ENCODE data around the gene VAMP3. TPM values are rescaled to one million over a fixed set of nuclear protein-coding genes. Genes with fewer than 3 reads are reported as not detected.

VAMP3 gene
- total RNA-seq, 4 donors from 2014 or later, result 81.1 to 91.8 (median 85.5) TPM

DNA sequence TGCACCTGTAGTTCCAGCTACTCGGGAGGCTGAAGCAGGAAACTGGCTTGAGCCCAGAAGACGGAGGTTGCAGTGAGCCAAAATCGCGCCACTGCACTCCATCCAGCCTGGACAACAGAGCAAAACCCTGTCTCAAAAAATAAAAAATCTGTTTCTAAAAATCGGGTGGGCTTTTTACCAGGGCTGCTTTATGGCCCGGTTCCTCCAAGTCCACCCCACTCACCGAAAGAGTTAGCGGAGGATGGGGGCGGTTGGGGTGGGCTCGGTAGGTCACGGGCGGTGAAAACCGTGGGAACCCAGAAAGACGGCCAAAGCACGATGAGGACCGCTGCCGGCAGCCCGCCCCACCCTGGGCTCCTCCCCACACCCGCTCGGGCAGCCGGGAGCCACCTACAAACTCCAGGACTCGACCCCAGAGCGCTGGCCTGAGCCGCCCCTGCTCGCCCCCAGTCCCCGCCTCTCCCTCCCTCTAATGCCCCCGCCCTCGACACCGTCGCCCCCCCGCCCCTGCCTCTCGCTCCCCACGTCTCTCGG, 12.1 kb downstream of the VAMP3 start:
- Histone ChIP-seq H3K27ac (peak overlapping the region; percentile 86 to 92 (median 90)), H3K36me3 (peaks cover 0 to 26% (median 9%) of the 10 kb centered on the region in 4 donors)
- in situ Hi-C loops (cut with MboI; ENCODE audit: low pct_ligation_motif_present in 1 of 4, low pct_unique_long_range_greater_than_20kb in 1 of 4, low sequenced_read_pairs in 3 of 4), result no loop called here

DNA sequence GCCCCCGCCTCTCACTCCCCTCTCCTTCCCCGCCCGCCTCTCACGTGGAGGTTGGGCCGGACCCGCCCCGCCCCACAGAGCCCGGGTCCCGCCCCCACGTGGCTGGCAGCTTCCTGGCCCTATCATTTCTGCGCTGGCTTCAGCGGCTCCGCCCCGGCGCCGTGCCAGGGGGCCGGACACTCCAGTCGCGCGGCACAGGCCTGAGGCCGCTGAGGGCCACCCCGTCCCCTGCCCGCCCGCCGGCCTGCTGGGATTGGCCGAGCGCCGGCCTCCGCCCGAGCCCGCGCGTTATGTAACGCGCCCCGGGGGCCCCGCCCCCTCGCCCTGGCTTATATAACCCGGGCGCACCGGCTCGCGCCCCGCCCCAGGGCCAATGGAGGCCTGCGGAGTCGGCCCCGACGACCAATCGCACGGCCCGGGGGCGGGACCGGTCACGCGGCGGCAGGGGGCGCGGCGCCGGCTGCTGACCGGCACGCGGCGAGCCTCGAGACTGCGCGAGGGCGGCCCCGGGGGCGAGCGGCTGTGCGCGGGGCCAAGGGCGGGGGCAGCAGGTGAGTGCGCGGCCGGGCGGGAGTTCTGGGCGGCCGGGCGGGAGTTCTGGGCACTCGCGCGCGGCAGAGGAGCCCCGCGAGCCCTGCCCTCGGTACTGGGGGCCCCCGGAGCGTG, 12.9 kb downstream of the VAMP3 start, which contains the start of gene PER3:
TSS of gene PER3 (plus strand) at position 466 of the 666 bp plus-strand sequence. CDS start 587 bp downstream, outside the sequence.
- no peaks in the 10 kb centered on the region for H3K27me3 ChIP-seq
- in situ Hi-C loops (cut with MboI; ENCODE audit: low pct_ligation_motif_present in 1 of 4, low pct_unique_long_range_greater_than_20kb in 1 of 4, low sequenced_read_pairs in 3 of 4) (no loop called here), intact Hi-C loops (cut with DNase I; ENCODE audit: low total_unique reads) (no loop called here)
- peak within 1 kb of the TSS; percentile 89 to 92 (median 90) for H3K27ac ChIP-seq
- no peaks in the 10 kb centered on the region for H3K9me3 ChIP-seq
- H3K4me3 ChIP-seq, result peak within 1 kb of the TSS; percentile 49 to 69 (median 62)
- TF ChIP-seq POLR2A (IDR thresholded peaks at IDR 0.05) (peak; percentile 3), EP300 (IDR thresholded peaks at IDR 0.05; ENCODE audit: low read depth) (peak; percentile 25), POLR2AphosphoS5 (IDR thresholded peaks at IDR 0.05) (peak; percentile 22 to 65 (median 45))
- TF ChIP-seq, protein P1, sequence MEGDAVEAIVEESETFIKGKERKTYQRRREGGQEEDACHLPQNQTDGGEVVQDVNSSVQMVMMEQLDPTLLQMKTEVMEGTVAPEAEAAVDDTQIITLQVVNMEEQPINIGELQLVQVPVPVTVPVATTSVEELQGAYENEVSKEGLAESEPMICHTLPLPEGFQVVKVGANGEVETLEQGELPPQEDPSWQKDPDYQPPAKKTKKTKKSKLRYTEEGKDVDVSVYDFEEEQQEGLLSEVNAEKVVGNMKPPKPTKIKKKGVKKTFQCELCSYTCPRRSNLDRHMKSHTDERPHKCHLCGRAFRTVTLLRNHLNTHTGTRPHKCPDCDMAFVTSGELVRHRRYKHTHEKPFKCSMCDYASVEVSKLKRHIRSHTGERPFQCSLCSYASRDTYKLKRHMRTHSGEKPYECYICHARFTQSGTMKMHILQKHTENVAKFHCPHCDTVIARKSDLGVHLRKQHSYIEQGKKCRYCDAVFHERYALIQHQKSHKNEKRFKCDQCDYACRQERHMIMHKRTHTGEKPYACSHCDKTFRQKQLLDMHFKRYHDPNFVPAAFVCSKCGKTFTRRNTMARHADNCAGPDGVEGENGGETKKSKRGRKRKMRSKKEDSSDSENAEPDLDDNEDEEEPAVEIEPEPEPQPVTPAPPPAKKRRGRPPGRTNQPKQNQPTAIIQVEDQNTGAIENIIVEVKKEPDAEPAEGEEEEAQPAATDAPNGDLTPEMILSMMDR (IDR thresholded peaks at IDR 0.05), result no peak
- peak; percentile 97 for DNase-seq
- 0% methylated on average over 7 of the region's 90 CpGs; no CpG with 5 or more reads in 1 of the 2 donors for WGBS, 2 donors (ENCODE audit: low coverage in 1 of 2)
- peaks cover 0 to 43% (median 15%) of the 10 kb centered on the region in 4 donors for H3K4me1 ChIP-seq
- H3K36me3 ChIP-seq, result peaks cover 0 to 26% (median 6%) of the 10 kb centered on the region in 4 donors

More for the DNA sequence above, 12.1 kb downstream of the VAMP3 start:
- Histone ChIP-seq H3K4me3 (peak overlapping the region; percentile 49 to 69 (median 62)), H3K27me3 (no peaks in the 10 kb centered on the region), H3K4me1 (peaks cover 0 to 43% (median 15%) of the 10 kb centered on the region in 4 donors), H3K9me3 (no peaks in the 10 kb centered on the region)
- 0 to 3% methylated on average over 1 to 24 of the region's 34 CpGs for WGBS, 2 donors (ENCODE audit: low coverage in 1 of 2)
- peak; percentile 72 for DNase-seq
- intact Hi-C loops (cut with DNase I; ENCODE audit: low total_unique reads), result no loop called here
- no peak for TF ChIP-seq POLR2A (IDR thresholded peaks at IDR 0.05)
- TF ChIP-seq EP300 (IDR thresholded peaks at IDR 0.05; ENCODE audit: low read depth), result no peak
- TF ChIP-seq POLR2AphosphoS5 (IDR thresholded peaks at IDR 0.05), result no peak
- TF ChIP-seq, protein P1 (IDR thresholded peaks at IDR 0.05), result no peak

DNA sequence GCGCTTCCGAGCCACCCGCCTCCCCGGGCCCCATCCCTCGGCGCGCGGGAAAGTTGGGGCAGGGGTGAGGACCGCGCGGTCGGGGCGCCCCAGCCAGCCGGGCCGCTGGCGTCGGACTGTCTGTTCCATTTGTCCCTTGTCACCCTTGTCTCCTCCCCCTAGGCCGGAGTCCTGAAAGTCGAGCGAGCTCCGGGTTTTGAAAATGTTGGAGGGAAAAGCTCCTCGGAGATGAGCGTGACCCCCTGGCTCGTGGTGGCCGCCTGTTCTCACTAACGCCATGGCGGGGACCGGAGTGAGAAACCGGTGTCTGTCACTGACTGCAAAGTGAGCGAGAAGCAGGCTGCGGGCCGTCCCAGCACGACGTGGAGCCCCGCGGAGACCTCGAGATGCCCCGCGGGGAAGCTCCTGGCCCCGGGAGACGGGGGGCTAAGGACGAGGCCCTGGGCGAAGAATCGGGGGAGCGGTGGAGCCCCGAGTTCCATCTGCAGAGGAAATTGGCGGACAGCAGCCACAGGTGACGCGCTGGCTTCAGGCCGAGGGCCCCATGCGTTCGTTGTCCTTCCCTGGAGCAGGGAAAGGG, 13.5 kb downstream of the VAMP3 start:
- TF ChIP-seq POLR2AphosphoS5 (IDR thresholded peaks at IDR 0.05), result no peak
- TF ChIP-seq POLR2A (IDR thresholded peaks at IDR 0.05), result no peak
- TF ChIP-seq, protein P1 (IDR thresholded peaks at IDR 0.05), result no peak
- TF ChIP-seq EP300 (IDR thresholded peaks at IDR 0.05; ENCODE audit: low read depth), result no peak
- Histone ChIP-seq H3K36me3 (peaks cover 0 to 27% (median 4%) of the 10 kb centered on the region in 4 donors), H3K4me3 (peak overlapping the region; percentile 38 to 55 (median 51)), H3K27me3 (no peaks in the 10 kb centered on the region), H3K9me3 (no peaks in the 10 kb centered on the region), H3K27ac (peak overlapping the region; percentile 88 to 90 (median 90)), H3K4me1 (peaks cover 0 to 43% (median 15%) of the 10 kb centered on the region in 4 donors)
- intact Hi-C loops (cut with DNase I; ENCODE audit: low total_unique reads) (no loop called here), in situ Hi-C loops (cut with MboI; ENCODE audit: low pct_ligation_motif_present in 1 of 4, low pct_unique_long_range_greater_than_20kb in 1 of 4, low sequenced_read_pairs in 3 of 4) (no loop called here)
- peak; percentile 19 for DNase-seq
- WGBS, 2 donors (ENCODE audit: low coverage in 1 of 2), result 68 to 83% methylated on average over 11 to 41 of the region's 52 CpGs

DNA sequence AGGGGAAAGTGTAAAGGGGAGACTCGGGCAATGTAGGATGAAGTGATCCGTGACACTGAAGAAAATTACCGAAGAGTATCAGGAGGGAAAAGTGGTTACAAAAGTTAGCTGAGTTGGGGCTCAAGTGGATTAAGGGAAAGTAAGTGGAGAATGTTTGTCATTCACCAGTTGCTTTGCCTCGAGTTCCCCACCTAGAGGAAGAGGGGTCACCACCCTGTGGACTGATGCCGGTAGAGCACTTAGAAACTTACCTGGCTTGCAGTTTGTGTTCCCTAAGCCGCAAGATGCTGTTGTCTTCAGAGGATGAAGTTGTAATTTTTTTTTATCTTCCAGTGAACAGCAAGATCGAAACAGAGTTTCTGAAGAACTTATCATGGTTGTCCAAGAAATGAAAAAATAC, 14.0 kb downstream of the VAMP3 start:
- Histone ChIP-seq H3K36me3 (peaks cover 0 to 27% (median 3%) of the 10 kb centered on the region in 4 donors), H3K4me3 (peak overlapping the region; percentile 38 to 55 (median 51)), H3K4me1 (peaks cover 0 to 43% (median 15%) of the 10 kb centered on the region in 4 donors), H3K27ac (peak overlapping the region; percentile 88 to 90 (median 90)), H3K27me3 (no peaks in the 10 kb centered on the region), H3K9me3 (no peaks in the 10 kb centered on the region)
- DNase-seq, result no peak
- 80 to 83% methylated on average over 7 of the region's 7 CpGs for WGBS, 2 donors (ENCODE audit: low coverage in 1 of 2)
- in situ Hi-C loops (cut with MboI; ENCODE audit: low pct_ligation_motif_present in 1 of 4, low pct_unique_long_range_greater_than_20kb in 1 of 4, low sequenced_read_pairs in 3 of 4), result no loop called here
- TF ChIP-seq POLR2AphosphoS5 (IDR thresholded peaks at IDR 0.05) (no peak), POLR2A (IDR thresholded peaks at IDR 0.05) (no peak)
- TF ChIP-seq, protein P1 (IDR thresholded peaks at IDR 0.05), result no peak
- intact Hi-C loops (cut with DNase I; ENCODE audit: low total_unique reads), result no loop called here

Measured in transverse colon (tissue), 4 donors.